Natural killer cell (primary cell): ENCODE data around the gene CPT1A. TPM values are rescaled to one million over a fixed set of nuclear protein-coding genes. Genes with fewer than 3 reads are reported as not detected.
A peak's percentile ranks its signal among the peaks of the same experiment; 100 is the strongest.

Experiments used
- ATAC-seq, 3 donors: fragments of 150-1000 bp in 2 of 3; fragments of 200-7000 bp in 1 of 3; cut with Tn5 transposase; 1 replicate in 1 of 3; 2 replicates in 2 of 3; pipeline ENCODE4 v1.10.0; 2021; ENCODE audit warnings: mild to moderate bottlenecking in 2 of 3, moderate library complexity in 2 of 3
- DNase-seq, 2 donors: peaks; one replicate each; pipeline versions ENCODE4 v3.0.0 to v3.0.0-alpha.2; 2013 to 2021; ENCODE audit warnings: mixed read lengths in 1 of 2
- H3K27ac ChIP-seq: one replicate; pipeline ENCODE4 v1.5.1; 2013; ENCODE audit warnings: mild to moderate bottlenecking, low read length
- H3K27me3 ChIP-seq: one replicate; pipeline ENCODE4 v1.6.1; 2013; ENCODE audit warnings: low read length; ENCODE audit not compliant: control insufficient read depth, insufficient read depth
- H3K36me3 ChIP-seq: one replicate; pipeline ENCODE4 v1.6.1; 2013; ENCODE audit warnings: low read length; ENCODE audit not compliant: control insufficient read depth, insufficient read depth
- H3K4me1 ChIP-seq: one replicate; pipeline ENCODE4 v1.6.1; 2013; ENCODE audit warnings: low read length; ENCODE audit not compliant: control insufficient read depth, insufficient read depth
- H3K4me3 ChIP-seq: one replicate; pipeline ENCODE4 v1.5.1; 2013; ENCODE audit warnings: low read length
- H3K9me3 ChIP-seq: one replicate; pipeline ENCODE4 v1.6.1; 2013; ENCODE audit warnings: low read length; ENCODE audit not compliant: control insufficient read depth, insufficient read depth
- H3K27ac Mint-ChIP-seq, 2 donors: one replicate each; pipeline ENCODE4 v1.8.0; 2022; ENCODE audit warnings: mild to moderate bottlenecking in 2 of 2, mixed read lengths in 2 of 2, moderate library complexity in 1 of 2
- H3K27me3 Mint-ChIP-seq, 2 donors: one replicate each; pipeline ENCODE4 v1.8.0; 2022; ENCODE audit warnings: low read depth in 2 of 2, mixed read lengths in 2 of 2
- H3K36me3 Mint-ChIP-seq: one replicate; pipeline ENCODE4 v1.8.0; 2022; ENCODE audit warnings: mixed read lengths
- H3K4me1 Mint-ChIP-seq, 2 donors: one replicate each; pipeline ENCODE4 v1.8.0; 2022; ENCODE audit warnings: mixed read lengths in 2 of 2
- H3K4me3 Mint-ChIP-seq: one replicate; pipeline ENCODE4 v1.8.0; 2022; ENCODE audit warnings: mild to moderate bottlenecking, moderate library complexity, mixed read lengths
- H3K9me3 Mint-ChIP-seq, 2 donors: one replicate each; pipeline ENCODE4 v1.8.0; 2022; ENCODE audit warnings: mixed read lengths in 2 of 2
- CTCF ChIP-seq: fragments of 200-600 bp; IDR thresholded peaks from one replicate; pipeline ENCODE4 v1.8.0; 2022; ENCODE audit warnings: antibody characterized with exemption
- WGBS: methylation state at CpG from one replicate; pipeline ENCODE4 v1.1.7; 2013; ENCODE audit warnings: missing lambda C conversion rate; ENCODE audit not compliant: insufficient coverage; 5-methylcytosine and 5-hydroxymethylcytosine counted together
- intact Hi-C: fragments of 100-400 bp; cut with micrococcal nuclease; formaldehyde crosslinking; loops from one replicate; pipeline ENCODE4 v1.14.2; 2022
- total RNA-seq, 4 donors: library from RNA; stranded (reverse); fragments of 120-200 nt in 1 of 4; gene quantifications; one replicate each; pipeline versions ENCODE4 v1.2.3 to v1.2.4, GENCODE V29; 2013 to 2022

Gene CPT1A
- total RNA-seq, 3 donors from 2014 or later (not counting 1 experiment from before 2014, with no cell fraction given) = 70.3 to 129 (median 100) TPM

DNA sequence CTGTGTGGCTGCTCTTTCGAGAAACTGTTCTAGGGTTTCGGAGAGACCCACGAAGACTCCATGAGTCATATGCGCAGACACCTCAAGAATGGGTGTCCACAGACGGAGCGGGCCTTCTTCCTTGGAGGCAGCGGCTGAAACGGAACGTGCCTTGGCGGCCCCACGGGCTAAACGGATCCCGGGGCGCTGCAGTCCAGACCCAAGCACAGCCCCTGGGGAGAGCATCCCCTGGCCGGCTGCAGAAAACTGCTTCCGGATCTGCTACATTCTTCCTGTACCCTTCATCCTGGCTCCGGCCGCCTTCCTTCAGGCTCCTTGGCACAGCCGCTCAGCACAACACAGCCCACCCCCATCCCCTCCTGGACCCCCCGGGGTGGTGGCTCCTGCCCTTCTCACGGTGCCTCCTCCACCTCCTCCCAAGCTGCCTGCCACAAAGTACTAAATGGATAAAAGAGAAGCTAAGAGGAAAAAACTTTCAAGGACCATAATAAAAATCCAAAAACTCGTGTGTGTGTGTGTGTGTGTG is 25.4 kb downstream of the CPT1A start:
- no peak for TF ChIP-seq CTCF
- peaks cover 29% of the 10 kb centered on the region for H3K36me3 ChIP-seq
- H3K27me3 ChIP-seq = no peaks in the 10 kb centered on the region
- Mint-ChIP-seq H3K4me3 (peak overlapping the region; percentile 49), H3K4me1 (peaks cover 28 to 40% of the 10 kb centered on the region in 2 donors), H3K36me3 (no peaks in the 10 kb centered on the region), H3K27ac (peak overlapping the region; percentile 91 to 95), H3K27me3 (no peaks in the 10 kb centered on the region), H3K9me3 (no peaks in the 10 kb centered on the region)
- no peak for DNase-seq
- H3K9me3 ChIP-seq = no peaks in the 10 kb centered on the region
- peaks cover 14% of the 10 kb centered on the region for H3K4me1 ChIP-seq
- 93% methylated on average over 20 of the region's 22 CpGs for WGBS
- no peak overlapping the region for H3K4me3 ChIP-seq
- intact Hi-C loops = no loop called here
- H3K27ac ChIP-seq = no peak overlapping the region
- no peak for ATAC-seq

GRCh38 chr11:68813773-68814172 is 27.9 kb downstream of the CPT1A start:
- H3K9me3 ChIP-seq = no peaks in the 10 kb centered on the region
- no peaks in the 10 kb centered on the region for H3K27me3 Mint-ChIP-seq
- no peak overlapping the region for H3K27ac ChIP-seq
- H3K4me3 ChIP-seq = no peak overlapping the region
- H3K27me3 ChIP-seq = no peaks in the 10 kb centered on the region
- H3K36me3 ChIP-seq = peaks cover 37% of the 10 kb centered on the region
- no peaks in the 10 kb centered on the region for H3K36me3 Mint-ChIP-seq
- no peaks in the 10 kb centered on the region for H3K9me3 Mint-ChIP-seq
- no peak overlapping the region for H3K4me3 Mint-ChIP-seq
- 68% methylated on average over 11 of the region's 11 CpGs for WGBS
- H3K4me1 ChIP-seq = peaks cover 14% of the 10 kb centered on the region
- peaks cover 28 to 37% of the 10 kb centered on the region in 2 donors for H3K4me1 Mint-ChIP-seq
- intact Hi-C loops = no loop called here
- no peak for TF ChIP-seq CTCF
- DNase-seq = no peak
- no peak for ATAC-seq
- no peak overlapping the region for H3K27ac Mint-ChIP-seq

GRCh38 chr11:68812526-68812925 is 29.2 kb downstream of the CPT1A start:
- Histone ChIP-seq H3K4me1 (peaks cover 7% of the 10 kb centered on the region), H3K36me3 (peaks cover 38% of the 10 kb centered on the region), H3K27ac (no peak overlapping the region), H3K27me3 (no peaks in the 10 kb centered on the region), H3K9me3 (no peaks in the 10 kb centered on the region), H3K4me3 (no peak overlapping the region)
- H3K27ac Mint-ChIP-seq = no peak overlapping the region
- H3K27me3 Mint-ChIP-seq = no peaks in the 10 kb centered on the region
- DNase-seq = no peak
- intact Hi-C loops = no loop called here
- TF ChIP-seq CTCF = no peak
- H3K4me1 Mint-ChIP-seq = peaks cover 20 to 29% of the 10 kb centered on the region in 2 donors
- no peak for ATAC-seq
- H3K4me3 Mint-ChIP-seq = no peak overlapping the region
- H3K36me3 Mint-ChIP-seq = no peaks in the 10 kb centered on the region
- no peaks in the 10 kb centered on the region for H3K9me3 Mint-ChIP-seq
- WGBS = 94% methylated on average over 15 of the region's 15 CpGs

DNA sequence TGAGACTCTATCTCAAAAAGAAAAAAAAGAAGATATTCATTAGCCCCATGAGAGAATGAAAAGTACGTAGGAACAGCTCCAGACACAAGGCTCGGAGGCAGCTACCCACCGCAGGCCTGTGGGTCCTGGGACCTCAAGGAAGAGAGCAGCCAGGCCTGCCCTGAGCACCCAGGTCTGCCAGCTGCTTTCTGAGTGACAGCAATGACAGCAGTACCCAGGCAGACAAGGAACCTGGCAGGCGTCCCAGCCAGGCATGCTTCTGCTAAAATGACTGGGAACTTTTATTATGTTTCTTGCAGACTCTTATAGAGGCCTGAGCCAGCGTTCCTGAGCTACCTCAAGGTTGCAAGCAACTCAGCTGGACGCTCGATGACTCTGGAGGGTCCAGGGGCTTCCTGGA is 31.6 kb downstream of the CPT1A start:
- ATAC-seq = no peak
- Mint-ChIP-seq H3K27me3 (no peaks in the 10 kb centered on the region), H3K4me3 (no peak overlapping the region), H3K27ac (peak overlapping the region; percentile 64 to 75), H3K36me3 (no peaks in the 10 kb centered on the region), H3K4me1 (peaks cover 4 to 10% of the 10 kb centered on the region in 2 donors), H3K9me3 (no peaks in the 10 kb centered on the region)
- Histone ChIP-seq H3K27ac (no peak overlapping the region), H3K9me3 (no peaks in the 10 kb centered on the region), H3K36me3 (peaks cover 45% of the 10 kb centered on the region), H3K4me3 (no peak overlapping the region), H3K4me1 (no peaks in the 10 kb centered on the region), H3K27me3 (no peaks in the 10 kb centered on the region)
- no peak for DNase-seq
- 88% methylated on average over 7 of the region's 7 CpGs for WGBS
- TF ChIP-seq CTCF = no peak
- intact Hi-C loops = no loop called here
